H1 (cell line): ENCODE measurements around the gene SLC2A14. TPM values are rescaled to one million over a fixed set of nuclear protein-coding genes. Genes with fewer than 3 reads are reported as not detected.
"Not testable (repeated sequence)": the region's sequence is repeated elsewhere in the genome, so short reads cannot be mapped to it uniquely, and the experiment has no call there.

Experiments used
- CTCF ChIA-PET: fragments of 300-600 bp; sonication (Branson Sonifier 250); formaldehyde crosslinking; loops from one replicate; lab custom pipeline; 2021; ENCODE audit not compliant: partially characterized antibody; lab: Charles Lee
- POLR2A ChIA-PET: fragments of 300-600 bp; sonication (Branson Sonifier 250); formaldehyde crosslinking; loops from one replicate; lab custom pipeline; 2021; ENCODE audit warnings: inconsistent platforms; ENCODE audit not compliant: partially characterized antibody; lab: Charles Lee
- DNase-seq, 2 experiments: peaks; one replicate each; pipeline versions ENCODE4 v3.0.0 to v3.0.0-alpha.2; 2010 to 2022; ENCODE audit warnings: low spot score in 2 of 2, low read depth in 1 of 2, mixed read lengths in 1 of 2
- FAIRE-seq: peaks from 2 replicates; lab custom pipeline; 2011; peaks lifted over from hg19 to GRCh38; lab: Jason Lieb, UNC
- H2AFZ ChIP-seq: 2 replicates; pipeline ENCODE4 v1.8.1; 2012; ENCODE audit warnings: low read length, inconsistent platforms
- H2AK5ac ChIP-seq: 2 replicates; pipeline ENCODE4 v1.6.1; 2013; ENCODE audit warnings: low read depth, low read length
- H2BK120ac ChIP-seq: replicated peaks from 2 replicates; pipeline ENCODE3; 2013; ENCODE audit warnings: low read depth, low read length, inconsistent platforms
- H2BK12ac ChIP-seq: 2 replicates; pipeline ENCODE4 v1.6.1; 2013; ENCODE audit warnings: low read depth, low read length
- H2BK15ac ChIP-seq: 2 replicates; pipeline ENCODE4 v1.6.1; 2013; ENCODE audit warnings: low read length
- H2BK20ac ChIP-seq: 2 replicates; pipeline ENCODE4 v1.6.1; 2013; ENCODE audit warnings: low read length
- H2BK5ac ChIP-seq: 2 replicates; pipeline ENCODE4 v1.6.1; 2013; ENCODE audit warnings: low read depth, low read length
- H3K14ac ChIP-seq: 2 replicates; pipeline ENCODE4 v1.6.1; 2013; ENCODE audit warnings: inconsistent platforms; ENCODE audit not compliant: insufficient read length
- H3K18ac ChIP-seq: 2 replicates; pipeline ENCODE4 v1.6.1; 2013; ENCODE audit warnings: low read length; ENCODE audit errors: extremely low read depth
- H3K23ac ChIP-seq: 2 replicates; pipeline ENCODE4 v1.6.1; 2013; ENCODE audit warnings: inconsistent platforms; ENCODE audit not compliant: insufficient read length
- H3K23me2 ChIP-seq: 2 replicates; pipeline ENCODE4 v1.6.1; 2013; ENCODE audit warnings: low read depth, low read length
- H3K27ac ChIP-seq: 2 replicates; pipeline ENCODE4 v1.6.1; 2011; ENCODE audit warnings: low read depth, low read length, inconsistent platforms
- H3K27me3 ChIP-seq, 4 experiments: replicated peaks in 1 of 4; 1 replicate in 1 of 4; 2 replicates in 3 of 4; pipeline versions ENCODE4 v1.6.1 to v1.8.1; 2011 to 2013; ENCODE audit warnings: low read length in 3 of 4, mild to moderate bottlenecking in 3 of 4, inconsistent platforms in 2 of 4, mixed read lengths in 2 of 4, moderate library complexity in 1 of 4; ENCODE audit not compliant: control insufficient read depth in 3 of 4, insufficient read depth in 3 of 4; ENCODE audit errors: extremely low read depth in 1 of 4
- H3K36me3 ChIP-seq, 4 experiments: 2 replicates each; pipeline versions ENCODE4 v1.6.1 to v1.8.1; 2011 to 2013; ENCODE audit warnings: mild to moderate bottlenecking in 4 of 4, low read length in 3 of 4, moderate library complexity in 2 of 4, control low read depth in 1 of 4, inconsistent platforms in 1 of 4; ENCODE audit not compliant: insufficient read depth in 4 of 4, control insufficient read depth in 2 of 4
- H3K4ac ChIP-seq: replicated peaks from 2 replicates; pipeline ENCODE3; 2013; ENCODE audit warnings: low read length, low read depth, mixed read lengths, inconsistent platforms; ENCODE audit not compliant: insufficient read length
- H3K4me1 ChIP-seq, 4 experiments: replicated peaks in 1 of 4; 1 replicate in 1 of 4; 2 replicates in 3 of 4; pipeline versions ENCODE4 v1.6.1 to v1.8.1; 2011 to 2013; ENCODE audit warnings: low read length in 3 of 4, inconsistent platforms in 2 of 4, mixed read lengths in 1 of 4; ENCODE audit not compliant: insufficient read depth in 4 of 4, control insufficient read depth in 3 of 4
- H3K4me2 ChIP-seq, 2 experiments: 2 replicates each; pipeline versions ENCODE4 v1.6.1 to v1.8.1; 2011 to 2013; ENCODE audit warnings: low read depth in 2 of 2, low read length in 2 of 2, control low read depth in 1 of 2, inconsistent platforms in 1 of 2, mild to moderate bottlenecking in 1 of 2; ENCODE audit not compliant: insufficient read depth in 1 of 2
- H3K4me3 ChIP-seq, 4 experiments: fragments of 200-600, 300-600 bp in 1 of 4; sonication (generic), shearing (Covaris generic), sonication (Bioruptor Twin) in 1 of 4; 2 replicates each; pipeline versions ENCODE4 v1.5.1 to v1.8.1; 2011 to 2016; ENCODE audit warnings: low read length in 4 of 4, low read depth in 3 of 4, control low read depth in 2 of 4, inconsistent platforms in 2 of 4, mild to moderate bottlenecking in 2 of 4, mixed read lengths in 1 of 4, moderate library complexity in 1 of 4; ENCODE audit not compliant: insufficient read depth in 2 of 4; ENCODE audit errors: extremely low read depth in 1 of 4
- H3K56ac ChIP-seq: replicated peaks from 2 replicates; pipeline ENCODE3; 2013; ENCODE audit warnings: low read depth, mild to moderate bottlenecking, mixed read lengths, low read length, inconsistent platforms; ENCODE audit not compliant: insufficient read length
- H3K79me1 ChIP-seq: 2 replicates; pipeline ENCODE4 v1.6.1; 2013; ENCODE audit warnings: low read depth, low read length, control low read depth
- H3K79me2 ChIP-seq, 2 experiments: 2 replicates each; pipeline versions ENCODE4 v1.6.1 to v1.8.1; 2012 to 2013; ENCODE audit warnings: low read length in 2 of 2, mild to moderate bottlenecking in 2 of 2, inconsistent platforms in 1 of 2; ENCODE audit not compliant: insufficient read depth in 2 of 2, control insufficient read depth in 1 of 2
- H3K9ac ChIP-seq, 4 experiments: replicated peaks in 1 of 4; 1 replicate in 1 of 4; 2 replicates in 3 of 4; pipeline versions ENCODE4 v1.6.1 to v1.8.1; 2011 to 2013; ENCODE audit warnings: low read depth in 3 of 4, low read length in 3 of 4, control low read depth in 2 of 4, mild to moderate bottlenecking in 2 of 4, moderate library complexity in 2 of 4, inconsistent platforms in 1 of 4; ENCODE audit errors: extremely low read depth in 1 of 4
- H3K9me3 ChIP-seq, 2 experiments: 2 replicates each; pipeline versions ENCODE4 v1.6.1 to v1.8.1; 2012 to 2013; ENCODE audit warnings: mild to moderate bottlenecking in 2 of 2, moderate library complexity in 2 of 2, control low read depth in 1 of 2, inconsistent platforms in 1 of 2, low read depth in 1 of 2, low read length in 1 of 2, mixed read lengths in 1 of 2; ENCODE audit not compliant: insufficient read depth in 2 of 2
- H4K20me1 ChIP-seq, 2 experiments: replicated peaks in 1 of 2; 2 replicates each; pipeline versions ENCODE3 to v1.8.1; 2011 to 2013; ENCODE audit warnings: inconsistent platforms in 2 of 2, low read length in 2 of 2, mild to moderate bottlenecking in 1 of 2; ENCODE audit not compliant: insufficient read depth in 2 of 2, control insufficient read depth in 1 of 2
- H4K5ac ChIP-seq: 2 replicates; pipeline ENCODE4 v1.6.1; 2013; ENCODE audit warnings: low read length, low read depth, mixed read lengths, inconsistent platforms; ENCODE audit not compliant: insufficient read length
- H4K8ac ChIP-seq: 2 replicates; pipeline ENCODE4 v1.8.0; 2013; ENCODE audit warnings: mild to moderate bottlenecking, moderate library complexity, low read length, inconsistent platforms; ENCODE audit not compliant: insufficient read depth; ENCODE audit errors: extremely low read depth
- H4K91ac ChIP-seq: replicated peaks from 2 replicates; pipeline ENCODE3; 2013; ENCODE audit warnings: low read length, mixed read lengths, inconsistent platforms; ENCODE audit not compliant: insufficient read length
- POLR2A ChIP-seq, 2 experiments: IDR thresholded peaks; 1 replicate in 1 of 2; 2 replicates in 1 of 2; pipeline ENCODE4 v1.6.1; 2011; ENCODE audit warnings: low read depth in 2 of 2, low read length in 2 of 2, mild to moderate bottlenecking in 2 of 2; ENCODE audit errors: control extremely low read depth in 1 of 2
- TEAD4 ChIP-seq: IDR thresholded peaks from 2 replicates; pipeline ENCODE4 v1.6.1; 2012; ENCODE audit warnings: low read depth, low read length, inconsistent platforms, mixed read lengths
- WGBS, 2 experiments: shearing (Covaris generic) in 1 of 2; methylation state at CpG; one replicate each; pipeline versions ENCODE4 v1.1.6 to v1.1.7; 2013 to 2015; ENCODE audit warnings: low lambda C conversion rate in 2 of 2, mixed read lengths in 2 of 2, inconsistent platforms in 1 of 2, low coverage in 1 of 2, missing lambda C conversion rate in 1 of 2; ENCODE audit not compliant: insufficient replicate concordance in 2 of 2, insufficient coverage in 1 of 2, insufficient read length in 1 of 2; ENCODE audit errors: extremely low coverage in 1 of 2, missing lambda C conversion rate in 1 of 2; 5-methylcytosine and 5-hydroxymethylcytosine counted together
- polyA plus RNA-seq, 7 experiments: library from polyadenylated mRNA; depleted of rRNA in 3 of 7; stranded (reverse) in 5 of 7; unstranded in 2 of 7; fragments of >200 nt in 5 of 7; fragments of 200-250 nt in 2 of 7; gene quantifications; 1 replicate in 5 of 7; 2 replicates in 1 of 7; 4 replicates in 1 of 7; pipeline versions ENCODE4 v1.2.1 to v1.2.3, GENCODE V29; 2011 to 2013; ENCODE audit warnings: missing spikeins in 2 of 7, mixed read lengths in 2 of 7
- total RNA-seq: library from RNA; stranded (reverse); fragmentation: NEBNext Ultra II Directional; extraction: Animal tissue kit (Norgen Biotek cat#: 25700); gene quantifications from 2 replicates; pipeline ENCODE4 v1.2.1, GENCODE V29; 2021

Gene SLC2A14
- total and polyA plus RNA-seq, 2 of the 8 experiments (the other 6 are each of a cell fraction or from before 2014, with no cell fraction given): 11.1 to 19.3 TPM

- H3K27me3 ChIP-seq, FAIRE-seq, H3K36me3 ChIP-seq, H2BK15ac ChIP-seq, H3K9me3 ChIP-seq, H2AFZ ChIP-seq, H3K79me2 ChIP-seq, DNase-seq, H3K23ac ChIP-seq, H4K8ac ChIP-seq, H4K20me1 ChIP-seq, H3K23me2 ChIP-seq, H3K79me1 ChIP-seq, H3K14ac ChIP-seq: not testable (repeated sequence)
- Histone ChIP-seq H4K5ac (peak overlapping the region; percentile 62), H2BK20ac (peak overlapping the region; percentile 100; the same call in 1 of the 2 replicates), H3K4me2 (peak overlapping the region; percentile 52 to 62), H2BK12ac (peak overlapping the region; percentile 100), H3K18ac (peak overlapping the region; percentile 99), H3K56ac (peak overlapping the region; percentile 32), H2BK120ac (peak overlapping the region; percentile 63), H3K27ac (peak overlapping the region; percentile 82), H3K4me1 (peaks cover 2 to 12% (median 6%) of the 10 kb centered on the region in 4 experiments; a peak in 5 of 7 replicates), H2AK5ac (peak overlapping the region; percentile 91), H3K9ac (peak overlapping the region in 2 of 4 experiments; percentile 37 to 42; a peak in 2 of 7 replicates), H3K4me3 (peak overlapping the region in 1 of 4 experiments; percentile 43; a peak in 1 of 8 replicates), H4K91ac (peak overlapping the region; percentile 93), H2BK5ac (peak overlapping the region; percentile 99), H3K4ac (peak overlapping the region; percentile 93)
- POLR2A ChIA-PET: interaction anchor here (0.6 to 3.3 kb wide), 19 partner anchors 14 to 227 kb away, joined by 3 to 40 read pairs (median 5); partner anchors contain the start of gene SLC2A3
- TF ChIP-seq TEAD4 (peak; percentile 50), POLR2A (IDR thresholded peaks at IDR 0.05; ENCODE audit: control extremely low read depth in 1 of 2, low read depth in 2 of 2, low read length in 2 of 2) (peak in 1 of 2 experiments; percentile 40; a peak in 1 of 3 replicates)
- WGBS, 2 experiments: 28% methylated on average over 4 of the region's 4 CpGs; no CpG with 5 or more reads in 1 of the 2 experiments
- CTCF ChIA-PET: interaction anchor here (0.6 to 5.0 kb wide), 15 partner anchors 12 to 1523 kb away, joined by 3 to 37 read pairs (median 6); no protein-coding TSS in a partner anchor
These were observed 33.6 kb upstream of the SLC2A14 start for GRCh38 chr12:7906303-7906702.
